ENCODE measurements around the gene ARHGEF12. TPM values are rescaled to one million over a fixed set of nuclear protein-coding genes. Genes with fewer than 3 reads are reported as not detected.

Gene ARHGEF12
- total RNA-seq, 4 donors from 2014 or later: 92.1 to 122 (median 104) TPM

GRCh38 chr11:120448240-120448639 is 112.0 kb downstream of the ARHGEF12 start:
- peaks cover 0 to 100% (median 2%) of the 10 kb centered on the region in 3 donors for H3K36me3 ChIP-seq
- H3K4me1 ChIP-seq: no peaks in the 10 kb centered on the region
- H3K27ac ChIP-seq: no peak overlapping the region
- no peak overlapping the region for H3K4me3 ChIP-seq
- WGBS, 2 donors: 87% methylated on average over 3 of the region's 3 CpGs
- no peaks in the 10 kb centered on the region for H3K27me3 ChIP-seq
- no peak for DNase-seq (ENCODE audit: low spot score in 2 of 2)
- H3K9me3 ChIP-seq: no peaks in the 10 kb centered on the region
- TF ChIP-seq EP300 (IDR thresholded peaks at IDR 0.05) (no peak), POLR2A (IDR thresholded peaks at IDR 0.05) (no peak), CTCF (IDR thresholded peaks at IDR 0.05) (no peak)

- TF ChIP-seq EP300 (IDR thresholded peaks at IDR 0.05) (no peak), POLR2A (IDR thresholded peaks at IDR 0.05) (no peak), CTCF (IDR thresholded peaks at IDR 0.05) (no peak)
- Histone ChIP-seq H3K4me1 (no peaks in the 10 kb centered on the region), H3K36me3 (peaks cover 0 to 99% (median 9%) of the 10 kb centered on the region in 3 donors), H3K9me3 (no peaks in the 10 kb centered on the region), H3K27ac (no peak overlapping the region), H3K4me3 (no peak overlapping the region), H3K27me3 (no peaks in the 10 kb centered on the region)
- DNase-seq (ENCODE audit: low spot score in 2 of 2): no peak
Observed at GRCh38 chr11:120455487-120455886, 119.3 kb downstream of the ARHGEF12 start.

- H3K9me3 ChIP-seq: no peaks in the 10 kb centered on the region
- no peak overlapping the region for H3K27ac ChIP-seq
- no peaks in the 10 kb centered on the region for H3K4me1 ChIP-seq
- no peaks in the 10 kb centered on the region for H3K27me3 ChIP-seq
- H3K4me3 ChIP-seq: no peak overlapping the region
- DNase-seq (ENCODE audit: low spot score in 2 of 2): no peak
- peaks cover 0 to 99% (median 9%) of the 10 kb centered on the region in 3 donors for H3K36me3 ChIP-seq
- TF ChIP-seq EP300 (IDR thresholded peaks at IDR 0.05) (no peak), CTCF (IDR thresholded peaks at IDR 0.05) (no peak), POLR2A (IDR thresholded peaks at IDR 0.05) (no peak)
- 69 to 78% methylated on average over 1 of the region's 1 CpG for WGBS, 2 donors
Observed at GRCh38 chr11:120457996-120458395, 121.8 kb downstream of the ARHGEF12 start.

GRCh38 chr11:120462825-120463224 is 126.6 kb downstream of the ARHGEF12 start:
- H3K9me3 ChIP-seq: no peaks in the 10 kb centered on the region
- no peak for DNase-seq (ENCODE audit: low spot score in 2 of 2)
- no peaks in the 10 kb centered on the region for H3K27me3 ChIP-seq
- H3K27ac ChIP-seq: no peak overlapping the region
- TF ChIP-seq CTCF (IDR thresholded peaks at IDR 0.05) (no peak), EP300 (IDR thresholded peaks at IDR 0.05) (no peak), POLR2A (IDR thresholded peaks at IDR 0.05) (no peak)
- 92 to 95% methylated on average over 2 of the region's 2 CpGs for WGBS, 2 donors
- H3K4me3 ChIP-seq: no peak overlapping the region
- peaks cover 0 to 98% (median 4%) of the 10 kb centered on the region in 3 donors for H3K36me3 ChIP-seq
- H3K4me1 ChIP-seq: no peaks in the 10 kb centered on the region

- no peak for DNase-seq (ENCODE audit: low spot score in 2 of 2)
- Histone ChIP-seq H3K4me3 (no peak overlapping the region), H3K27ac (no peak overlapping the region), H3K4me1 (no peaks in the 10 kb centered on the region), H3K27me3 (no peaks in the 10 kb centered on the region), H3K36me3 (peaks cover 3 to 98% (median 9%) of the 10 kb centered on the region in 3 donors), H3K9me3 (no peaks in the 10 kb centered on the region)
- TF ChIP-seq EP300 (IDR thresholded peaks at IDR 0.05) (no peak), CTCF (IDR thresholded peaks at IDR 0.05) (no peak), POLR2A (IDR thresholded peaks at IDR 0.05) (no peak)
- 95 to 96% methylated on average over 6 of the region's 6 CpGs for WGBS, 2 donors
Observed at GRCh38 chr11:120465921-120466534, 129.8 kb downstream of the ARHGEF12 start.
